Measurements from ENCODE around the gene ADGRL3. TPM values are rescaled to one million over a fixed set of nuclear protein-coding genes. Genes with fewer than 3 reads are reported as not detected.

The ADGRL3 gene
- total RNA-seq, 2 experiments from 2014 or later: not detected

- ATAC-seq (ENCODE audit: low read depth) (no peak), DNase-seq (no peak)
- POLR2A ChIA-PET: no interaction called here
- Mint-ChIP-seq H3K36me3 (no peaks in the 10 kb centered on the region), H3K27me3 (no peaks in the 10 kb centered on the region), H3K9me3 (peaks cover 2% of the 10 kb centered on the region), H3K4me3 (no peak overlapping the region), H3K27ac (no peak overlapping the region), H3K4me1 (no peaks in the 10 kb centered on the region)
Measured at GRCh38 chr4:61575796-61576195, 375.7 kb downstream of the ADGRL3 start.

- no peak for DNase-seq
- Mint-ChIP-seq H3K4me3 (no peak overlapping the region), H3K9me3 (peaks cover 2% of the 10 kb centered on the region), H3K4me1 (no peaks in the 10 kb centered on the region), H3K27ac (no peak overlapping the region), H3K36me3 (no peaks in the 10 kb centered on the region), H3K27me3 (no peaks in the 10 kb centered on the region)
- POLR2A ChIA-PET: no interaction called here
- ATAC-seq (ENCODE audit: low read depth): no peak
Measured at GRCh38 chr4:61579786-61580185, 379.7 kb downstream of the ADGRL3 start.

DNA sequence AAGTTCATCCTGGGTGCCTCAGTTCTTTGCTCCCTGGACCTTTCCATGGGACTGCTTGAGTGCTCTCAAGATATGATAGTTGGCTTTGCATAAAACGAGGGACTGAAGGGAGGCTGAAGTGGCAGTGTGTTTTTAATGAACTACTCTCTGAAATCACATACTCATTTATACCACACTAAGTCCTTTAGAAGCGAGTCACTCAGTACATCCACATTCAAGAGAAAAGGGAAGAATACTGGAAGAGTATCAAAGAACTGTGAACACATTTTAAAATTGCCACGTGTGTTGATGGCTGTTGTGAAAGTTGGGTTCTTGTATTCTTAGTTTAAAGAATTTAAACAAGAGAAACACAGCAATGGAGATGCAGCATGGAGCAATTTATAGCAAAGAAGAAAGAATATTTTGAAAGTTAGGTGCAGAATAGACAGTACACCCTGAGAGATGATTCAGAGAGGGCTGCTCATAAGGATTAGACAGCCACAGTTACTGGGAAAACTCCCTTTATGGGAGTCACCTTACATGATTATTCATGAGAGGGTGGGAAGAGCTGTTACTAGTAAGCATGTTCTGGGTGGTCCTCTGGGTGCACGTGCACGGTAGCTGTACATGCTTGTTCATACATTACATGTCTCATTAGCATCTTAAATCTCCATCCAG lies 380.7 kb downstream of the ADGRL3 start:
- Mint-ChIP-seq H3K4me1 (no peaks in the 10 kb centered on the region), H3K27ac (no peak overlapping the region), H3K9me3 (peaks cover 2% of the 10 kb centered on the region), H3K27me3 (no peaks in the 10 kb centered on the region), H3K4me3 (no peak overlapping the region), H3K36me3 (no peaks in the 10 kb centered on the region)
- ATAC-seq (ENCODE audit: low read depth) (no peak), DNase-seq (no peak)
- POLR2A ChIA-PET: no interaction called here

- Mint-ChIP-seq H3K27ac (no peak overlapping the region), H3K27me3 (no peaks in the 10 kb centered on the region), H3K4me1 (no peaks in the 10 kb centered on the region), H3K9me3 (no peaks in the 10 kb centered on the region), H3K36me3 (no peaks in the 10 kb centered on the region), H3K4me3 (no peak overlapping the region)
- no peak for DNase-seq
- POLR2A ChIA-PET: no interaction called here
- ATAC-seq (ENCODE audit: low read depth): no peak
Measured at GRCh38 chr4:61583696-61584095, 383.6 kb downstream of the ADGRL3 start.

GRCh38 chr4:61588621-61589402 lies 388.7 kb downstream of the ADGRL3 start:
- POLR2A ChIA-PET: no interaction called here
- H3K27ac Mint-ChIP-seq: no peak overlapping the region
- ATAC-seq (ENCODE audit: low read depth) (no peak), DNase-seq (no peak)
- H3K9me3 Mint-ChIP-seq: peaks cover 2% of the 10 kb centered on the region
- no peaks in the 10 kb centered on the region for H3K36me3 Mint-ChIP-seq
- H3K4me3 Mint-ChIP-seq: no peak overlapping the region
- H3K4me1 Mint-ChIP-seq: no peaks in the 10 kb centered on the region
- no peaks in the 10 kb centered on the region for H3K27me3 Mint-ChIP-seq

GRCh38 chr4:61590881-61591280 lies 390.8 kb downstream of the ADGRL3 start:
- H3K27me3 Mint-ChIP-seq: no peaks in the 10 kb centered on the region
- ATAC-seq (ENCODE audit: low read depth) (no peak), DNase-seq (no peak)
- H3K9me3 Mint-ChIP-seq: peaks cover 2% of the 10 kb centered on the region
- no peak overlapping the region for H3K4me3 Mint-ChIP-seq
- POLR2A ChIA-PET: no interaction called here
- no peaks in the 10 kb centered on the region for H3K4me1 Mint-ChIP-seq
- no peak overlapping the region for H3K27ac Mint-ChIP-seq
- no peaks in the 10 kb centered on the region for H3K36me3 Mint-ChIP-seq

GRCh38 chr4:61596606-61597340 lies 396.6 kb downstream of the ADGRL3 start:
- Mint-ChIP-seq H3K4me1 (no peaks in the 10 kb centered on the region), H3K4me3 (no peak overlapping the region), H3K9me3 (peaks cover 3% of the 10 kb centered on the region)

DNA sequence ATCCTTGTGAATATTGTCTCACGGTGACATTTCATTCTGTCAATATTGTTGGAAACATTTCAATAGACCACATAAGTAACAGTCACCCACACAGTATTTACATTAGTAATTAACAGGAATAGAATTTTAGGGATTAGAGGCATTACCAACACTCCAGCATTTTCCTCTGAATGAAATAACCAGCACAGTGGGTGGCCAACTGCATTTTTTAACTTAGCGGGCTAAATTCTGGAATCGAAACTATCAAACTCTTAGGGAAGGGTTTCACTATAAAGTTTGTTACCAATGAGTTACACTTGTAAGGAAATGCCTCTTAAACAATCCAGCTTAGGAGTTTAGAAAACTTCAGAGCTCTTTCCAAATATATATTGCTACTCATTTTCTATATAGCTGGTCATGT lies 403.0 kb downstream of the ADGRL3 start:
- Mint-ChIP-seq H3K27me3 (no peaks in the 10 kb centered on the region), H3K4me3 (no peak overlapping the region), H3K9me3 (peaks cover 4% of the 10 kb centered on the region), H3K27ac (no peak overlapping the region), H3K36me3 (no peaks in the 10 kb centered on the region), H3K4me1 (no peaks in the 10 kb centered on the region)
- no peak for DNase-seq
- ATAC-seq (ENCODE audit: low read depth): no peak
- POLR2A ChIA-PET: no interaction called here

More at GRCh38 chr4:61596606-61597340, 396.6 kb downstream of the ADGRL3 start:
- Mint-ChIP-seq H3K27ac (no peak overlapping the region), H3K27me3 (no peaks in the 10 kb centered on the region), H3K36me3 (no peaks in the 10 kb centered on the region)
- DNase-seq (no peak), ATAC-seq (ENCODE audit: low read depth) (no peak)
- POLR2A ChIA-PET: no interaction called here

DNA sequence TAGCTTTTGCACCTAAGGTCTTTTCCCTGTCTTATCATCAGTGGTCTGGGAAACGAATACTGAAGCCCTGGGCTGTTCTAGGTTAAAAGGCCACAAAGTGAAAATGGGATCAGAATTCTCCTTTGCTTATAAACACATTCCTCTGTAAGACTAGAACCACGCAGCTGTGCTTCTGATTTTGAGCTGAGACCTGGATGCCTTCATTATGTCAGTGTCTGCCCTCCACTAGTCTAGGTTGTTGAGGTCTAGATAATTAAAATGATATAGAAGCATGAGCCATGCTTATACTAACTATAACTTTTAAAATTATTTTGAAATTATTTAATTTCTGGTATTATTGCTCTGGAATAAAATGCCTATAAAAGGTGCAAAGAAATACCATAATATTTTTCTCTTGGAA lies 403.9 kb downstream of the ADGRL3 start:
- ATAC-seq (ENCODE audit: low read depth) (no peak), DNase-seq (no peak)
- peaks cover 4% of the 10 kb centered on the region for H3K9me3 Mint-ChIP-seq
- H3K4me1 Mint-ChIP-seq: no peaks in the 10 kb centered on the region
- no peak overlapping the region for H3K4me3 Mint-ChIP-seq
- H3K27ac Mint-ChIP-seq: no peak overlapping the region
- POLR2A ChIA-PET: no interaction called here
- H3K36me3 Mint-ChIP-seq: no peaks in the 10 kb centered on the region
- H3K27me3 Mint-ChIP-seq: no peaks in the 10 kb centered on the region

DNA sequence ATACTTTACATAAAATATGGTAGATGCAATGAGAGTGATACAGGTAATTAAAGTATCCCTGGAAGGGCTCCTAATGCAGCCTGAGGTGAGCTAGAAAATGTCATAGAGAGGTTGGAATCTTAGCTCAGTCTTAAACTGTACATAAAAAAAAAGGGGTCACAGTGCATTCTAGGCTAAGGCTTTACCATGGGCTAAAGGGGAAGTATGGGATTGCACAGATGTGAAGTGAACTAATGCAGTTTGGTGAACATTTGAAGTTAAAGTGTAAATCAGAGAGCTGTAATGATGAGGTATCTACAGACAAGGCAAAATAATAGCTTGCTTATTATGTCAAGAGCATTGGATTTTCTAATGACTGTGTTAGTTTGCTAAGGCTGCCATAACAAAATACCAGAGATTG lies 405.9 kb downstream of the ADGRL3 start:
- H3K4me3 Mint-ChIP-seq: no peak overlapping the region

GRCh38 chr4:61614231-61614630 lies 414.1 kb downstream of the ADGRL3 start:
- POLR2A ChIA-PET: no interaction called here
- DNase-seq (no peak), ATAC-seq (ENCODE audit: low read depth) (no peak)
- Mint-ChIP-seq H3K27me3 (no peaks in the 10 kb centered on the region), H3K4me3 (no peak overlapping the region), H3K36me3 (no peaks in the 10 kb centered on the region), H3K4me1 (no peaks in the 10 kb centered on the region), H3K9me3 (peaks cover 6% of the 10 kb centered on the region), H3K27ac (no peak overlapping the region)

More for the DNA sequence above, 405.9 kb downstream of the ADGRL3 start:
- Mint-ChIP-seq H3K27me3 (no peaks in the 10 kb centered on the region), H3K9me3 (peaks cover 6% of the 10 kb centered on the region), H3K36me3 (no peaks in the 10 kb centered on the region), H3K27ac (no peak overlapping the region), H3K4me1 (no peaks in the 10 kb centered on the region)
- POLR2A ChIA-PET: no interaction called here
- ATAC-seq (ENCODE audit: low read depth) (no peak), DNase-seq (no peak)

DNA sequence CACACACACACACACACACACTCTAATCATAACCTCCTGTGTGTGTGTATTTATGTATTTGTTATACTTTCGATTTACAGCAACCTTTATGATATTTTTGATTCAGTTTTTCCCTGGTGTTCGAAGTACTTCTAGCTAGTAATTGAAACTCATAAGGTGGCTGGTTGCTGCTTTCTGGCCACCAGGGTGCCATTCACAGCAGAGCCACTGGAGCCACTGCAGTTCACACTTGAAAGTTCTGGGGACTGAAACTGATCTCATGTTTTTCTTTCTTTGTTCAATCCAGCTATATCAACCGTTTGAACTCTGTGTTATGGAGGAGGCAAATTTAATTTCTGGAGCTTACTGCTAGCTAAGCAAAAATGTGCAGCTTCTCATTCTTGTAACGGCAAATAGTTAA lies 419.4 kb downstream of the ADGRL3 start:
- H3K27me3 Mint-ChIP-seq: no peaks in the 10 kb centered on the region
- H3K4me3 Mint-ChIP-seq: no peak overlapping the region
- no peak overlapping the region for H3K27ac Mint-ChIP-seq
- no peaks in the 10 kb centered on the region for H3K4me1 Mint-ChIP-seq
- ATAC-seq (ENCODE audit: low read depth) (no peak), DNase-seq (no peak)
- POLR2A ChIA-PET: no interaction called here
- H3K9me3 Mint-ChIP-seq: peaks cover 1% of the 10 kb centered on the region
- no peaks in the 10 kb centered on the region for H3K36me3 Mint-ChIP-seq

DNA sequence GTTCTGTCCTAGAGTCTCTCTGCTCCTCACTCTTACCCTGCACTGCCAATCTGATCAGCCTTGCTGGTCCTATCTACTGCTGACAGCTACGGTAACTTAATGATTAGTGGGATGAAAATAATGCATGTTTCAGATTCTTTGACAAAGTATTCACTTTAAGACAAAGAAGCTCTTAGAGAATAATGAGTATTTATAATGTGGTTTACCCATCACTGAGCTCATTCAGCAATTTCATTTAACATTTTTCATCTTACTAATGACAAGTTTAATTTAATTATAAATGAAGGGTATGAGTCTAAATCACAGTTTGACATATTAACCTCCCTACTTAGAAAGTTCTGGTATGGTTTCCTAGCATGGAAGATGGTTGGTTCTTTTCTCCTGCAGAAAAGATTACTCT lies 428.2 kb downstream of the ADGRL3 start:
- H3K27me3 Mint-ChIP-seq: no peaks in the 10 kb centered on the region
- ATAC-seq (ENCODE audit: low read depth) (no peak), DNase-seq (no peak)
- no peaks in the 10 kb centered on the region for H3K36me3 Mint-ChIP-seq
- no peak overlapping the region for H3K4me3 Mint-ChIP-seq
- H3K4me1 Mint-ChIP-seq: no peaks in the 10 kb centered on the region
- H3K9me3 Mint-ChIP-seq: peaks cover 3% of the 10 kb centered on the region
- POLR2A ChIA-PET: no interaction called here
- H3K27ac Mint-ChIP-seq: no peak overlapping the region

DNA sequence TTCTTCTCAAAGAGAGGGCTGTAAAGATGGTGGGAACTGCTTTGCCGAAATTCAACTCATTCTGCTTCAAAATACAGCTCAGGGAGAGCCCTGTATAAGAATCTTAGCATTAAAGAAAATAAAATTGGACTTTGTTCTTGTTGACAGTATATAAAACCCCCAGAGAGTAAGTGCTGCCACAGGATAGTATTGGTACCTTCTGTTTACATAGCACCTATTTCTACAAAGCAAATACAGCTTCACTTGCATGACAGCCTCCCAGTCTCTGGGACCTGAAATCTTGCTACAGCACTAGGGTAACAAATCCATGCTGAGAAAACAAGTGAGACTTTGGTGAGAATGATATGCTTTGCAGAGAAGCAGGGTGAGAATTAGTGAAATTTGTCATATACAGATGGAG lies 428.6 kb downstream of the ADGRL3 start:
- no peaks in the 10 kb centered on the region for H3K27me3 Mint-ChIP-seq
- POLR2A ChIA-PET: no interaction called here
- ATAC-seq (ENCODE audit: low read depth) (no peak), DNase-seq (no peak)
- H3K4me1 Mint-ChIP-seq: no peaks in the 10 kb centered on the region
- H3K36me3 Mint-ChIP-seq: no peaks in the 10 kb centered on the region
- H3K4me3 Mint-ChIP-seq: no peak overlapping the region
- H3K9me3 Mint-ChIP-seq: peaks cover 3% of the 10 kb centered on the region
- H3K27ac Mint-ChIP-seq: no peak overlapping the region

All from activated naive CD8-positive, alpha-beta T cell treated with anti-CD3 and anti-CD28 coated beads, Interleukin-2, amount 10 ng/mL, durations not matched to agents 7 days and 5 days (primary cell).